ENCODE results near the gene BNIP3. TPM values are rescaled to one million over a fixed set of nuclear protein-coding genes. Genes with fewer than 3 reads are reported as not detected.

Gene BNIP3
- total RNA-seq, 1 donor: 81.4 TPM

GRCh38 chr10:131964298-131964697, 17.4 kb downstream of the BNIP3 start:
- DNase-seq (ENCODE audit: low read depth): no peak
- no peak overlapping the region for H3K4me3 ChIP-seq (ENCODE audit: low read depth, low read length)
- no peak for TF ChIP-seq CTCF (IDR thresholded peaks at IDR 0.05; ENCODE audit: insufficient read depth, low read length)

GRCh38 chr10:131963811-131964210, 17.9 kb downstream of the BNIP3 start:
- H3K4me3 ChIP-seq (ENCODE audit: low read depth, low read length): no peak overlapping the region
- no peak for TF ChIP-seq CTCF (IDR thresholded peaks at IDR 0.05; ENCODE audit: insufficient read depth, low read length)
- no peak for DNase-seq (ENCODE audit: low read depth)

- no peak for TF ChIP-seq CTCF (IDR thresholded peaks at IDR 0.05; ENCODE audit: insufficient read depth, low read length)
- DNase-seq (ENCODE audit: low read depth): no peak
- H3K4me3 ChIP-seq (ENCODE audit: low read depth, low read length): no peak overlapping the region
Measured at GRCh38 chr10:131963350-131963749, 18.4 kb downstream of the BNIP3 start.

GRCh38 chr10:131961777-131962662, 19.7 kb downstream of the BNIP3 start:
- H3K4me3 ChIP-seq (ENCODE audit: low read depth, low read length): no peak overlapping the region
- TF ChIP-seq CTCF (IDR thresholded peaks at IDR 0.05; ENCODE audit: insufficient read depth, low read length): no peak
- no peak for DNase-seq (ENCODE audit: low read depth)

- no peak overlapping the region for H3K4me3 ChIP-seq (ENCODE audit: low read depth, low read length)
- no peak for TF ChIP-seq CTCF (IDR thresholded peaks at IDR 0.05; ENCODE audit: insufficient read depth, low read length)
- DNase-seq (ENCODE audit: low read depth): no peak
Measured at GRCh38 chr10:131961047-131961776, 20.5 kb downstream of the BNIP3 start.

- TF ChIP-seq CTCF (IDR thresholded peaks at IDR 0.05; ENCODE audit: insufficient read depth, low read length): no peak
- no peak for DNase-seq (ENCODE audit: low read depth)
- H3K4me3 ChIP-seq (ENCODE audit: low read depth, low read length): no peak overlapping the region
Measured at GRCh38 chr10:131960631-131961046, 21.1 kb downstream of the BNIP3 start.

Data from fibroblast of the aortic adventitia (primary cell).